ENCODE data around the gene TSPAN31. TPM values are rescaled to one million over a fixed set of nuclear protein-coding genes. Genes with fewer than 3 reads are reported as not detected.
"Not testable (repeated sequence)": the region's sequence is repeated elsewhere in the genome, so short reads cannot be mapped to it uniquely, and the experiment has no call there.

Gene TSPAN31
- polyA plus RNA-seq, 4 donors: 92.0 to 109 (median 100) TPM

DNA sequence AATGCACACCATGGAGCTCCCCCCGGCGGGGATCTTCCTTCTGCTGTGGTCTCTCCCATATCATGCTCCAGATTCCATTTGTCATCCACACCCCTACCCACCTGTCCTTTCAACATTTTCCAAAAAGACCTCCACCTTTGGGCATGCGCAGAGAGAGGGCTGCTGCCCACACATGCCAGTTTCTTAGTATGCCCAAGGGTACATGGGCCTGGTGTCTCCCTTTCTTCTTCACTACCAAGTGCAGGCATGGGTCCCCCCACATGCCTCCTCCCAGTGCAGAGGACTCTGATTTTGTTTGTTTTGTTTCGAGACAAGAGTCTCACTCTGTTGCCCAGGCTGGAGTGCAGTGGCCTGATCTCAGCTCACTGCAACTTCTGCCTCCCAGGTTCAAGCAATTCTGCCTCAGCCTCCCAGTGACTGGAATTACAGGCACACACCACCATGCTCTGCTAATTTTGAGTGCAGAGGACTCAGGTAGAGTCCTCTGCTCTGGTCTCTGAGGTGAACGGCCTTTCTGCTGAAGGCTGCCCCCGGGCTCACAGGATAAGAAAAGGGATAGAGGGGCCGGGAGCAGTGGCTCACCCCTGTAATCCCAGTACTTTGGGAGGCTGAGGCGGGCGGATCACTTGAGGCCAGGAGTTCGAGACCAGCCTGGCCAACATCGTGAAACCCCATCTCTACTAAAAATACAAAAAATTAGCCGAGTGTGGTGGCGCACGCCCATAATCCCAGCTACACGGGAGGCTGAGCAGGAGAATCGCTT is 22.8 kb upstream of the TSPAN31 start:
- DNase-seq (ENCODE audit: low read depth in 4 of 4, low spot score in 3 of 4): not testable (repeated sequence)

DNA sequence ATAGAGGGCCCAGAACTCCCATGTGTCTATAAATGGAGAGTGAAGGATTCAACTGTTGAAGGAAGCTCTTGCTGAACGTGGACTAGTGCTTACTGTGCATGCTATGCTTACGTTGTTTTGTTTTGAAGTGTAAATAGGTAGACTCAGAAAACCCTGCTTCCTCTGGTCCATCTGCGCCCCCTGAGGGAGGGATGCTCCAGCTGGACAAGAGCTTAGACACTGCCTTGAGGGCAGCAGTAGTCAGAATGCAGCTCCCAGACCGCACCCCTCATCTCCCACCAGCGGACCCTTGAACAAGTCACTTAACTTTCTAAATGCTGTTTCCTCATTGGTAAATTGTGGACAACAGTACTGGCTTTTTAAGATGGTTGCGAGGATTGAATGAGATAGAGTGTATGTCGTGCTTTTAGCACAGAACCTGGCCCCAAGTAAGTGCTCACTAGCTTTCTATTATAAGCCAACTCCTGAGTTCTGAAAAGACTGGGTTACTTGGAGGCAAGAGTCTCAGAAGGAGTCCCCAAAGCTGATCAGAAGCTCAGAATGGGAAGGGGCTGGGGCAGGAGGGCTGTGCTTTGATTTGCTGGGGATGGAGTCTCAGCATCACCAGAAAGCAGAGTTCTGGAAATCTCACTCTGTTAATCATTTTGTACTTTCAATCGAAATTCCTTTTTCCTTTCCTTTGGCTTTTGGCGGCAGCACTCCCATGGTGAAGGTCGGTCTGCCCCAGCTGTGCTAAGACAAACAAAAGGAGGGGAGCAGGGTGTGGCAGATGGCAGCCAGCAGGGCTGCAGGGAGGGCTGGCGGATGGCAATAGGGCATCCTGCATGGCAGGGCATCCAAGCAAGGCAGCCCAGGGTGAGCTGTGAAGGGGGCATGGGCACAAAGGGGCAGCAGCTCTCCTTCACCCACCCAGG is 21.9 kb upstream of the TSPAN31 start:
- DNase-seq (ENCODE audit: low read depth in 4 of 4, low spot score in 3 of 4): no peak

DNA sequence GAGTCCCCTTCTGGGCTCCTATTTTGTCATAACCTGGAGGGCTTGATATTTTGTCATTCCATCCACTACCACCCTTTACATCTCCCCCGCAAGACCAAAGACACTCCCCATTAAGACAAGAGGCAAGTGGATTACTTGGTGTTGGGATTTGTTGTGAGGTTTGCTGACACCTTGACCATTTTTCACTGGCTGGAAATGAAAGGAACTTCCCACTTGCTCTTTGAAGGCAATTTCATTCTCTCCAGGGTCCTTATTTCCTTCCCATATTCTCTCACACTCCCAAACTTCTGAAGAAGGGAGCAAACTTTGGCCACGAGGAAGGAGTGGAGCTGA is 21.2 kb upstream of the TSPAN31 start:
- DNase-seq (ENCODE audit: low read depth in 4 of 4, low spot score in 3 of 4): no peak

DNA sequence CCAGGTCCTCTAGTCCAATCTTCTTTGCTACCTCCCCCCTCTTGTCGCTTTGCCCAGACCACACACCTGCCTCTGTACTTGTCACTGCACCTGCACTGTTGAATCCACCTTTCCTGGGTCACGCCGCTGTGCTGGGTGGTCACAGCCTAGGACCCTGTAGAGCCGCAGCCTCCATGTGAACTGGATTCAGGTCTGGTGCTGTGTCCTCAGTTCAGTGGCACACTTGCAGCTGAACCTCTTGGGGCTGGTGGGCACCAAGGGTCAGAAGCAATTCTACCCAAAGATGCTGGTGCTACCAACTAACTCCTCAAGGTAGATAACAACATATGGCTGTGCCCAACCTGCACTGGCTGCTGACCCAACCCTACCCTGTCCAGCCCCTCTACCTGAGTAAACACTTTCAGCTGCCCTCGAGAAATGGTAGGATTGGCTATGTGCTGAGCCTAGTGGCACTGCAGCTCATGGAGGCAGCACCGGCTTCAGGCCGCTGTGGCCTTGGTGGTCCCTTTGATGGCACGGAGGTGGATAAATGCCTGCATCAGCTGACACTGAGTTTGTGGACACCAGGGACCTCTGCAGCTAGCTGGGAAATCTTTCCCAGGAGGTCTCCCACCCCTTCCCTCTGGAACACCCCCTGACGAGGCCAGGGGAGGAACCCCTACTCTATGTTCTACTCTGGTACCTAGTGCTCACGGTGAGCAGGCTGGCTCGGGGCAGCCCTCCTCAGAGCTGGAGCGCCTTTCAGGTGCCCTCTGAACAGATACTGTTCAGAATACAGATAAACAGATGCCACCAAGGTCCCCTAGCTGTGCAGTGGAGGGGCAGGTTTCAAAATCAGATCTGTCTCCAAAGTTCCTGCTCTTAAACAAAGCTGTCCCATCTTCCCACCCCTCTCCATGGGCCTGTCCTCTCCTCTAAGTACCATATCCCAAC is 20.6 kb upstream of the TSPAN31 start:
- no peak for DNase-seq (ENCODE audit: low read depth in 4 of 4, low spot score in 3 of 4)

DNA sequence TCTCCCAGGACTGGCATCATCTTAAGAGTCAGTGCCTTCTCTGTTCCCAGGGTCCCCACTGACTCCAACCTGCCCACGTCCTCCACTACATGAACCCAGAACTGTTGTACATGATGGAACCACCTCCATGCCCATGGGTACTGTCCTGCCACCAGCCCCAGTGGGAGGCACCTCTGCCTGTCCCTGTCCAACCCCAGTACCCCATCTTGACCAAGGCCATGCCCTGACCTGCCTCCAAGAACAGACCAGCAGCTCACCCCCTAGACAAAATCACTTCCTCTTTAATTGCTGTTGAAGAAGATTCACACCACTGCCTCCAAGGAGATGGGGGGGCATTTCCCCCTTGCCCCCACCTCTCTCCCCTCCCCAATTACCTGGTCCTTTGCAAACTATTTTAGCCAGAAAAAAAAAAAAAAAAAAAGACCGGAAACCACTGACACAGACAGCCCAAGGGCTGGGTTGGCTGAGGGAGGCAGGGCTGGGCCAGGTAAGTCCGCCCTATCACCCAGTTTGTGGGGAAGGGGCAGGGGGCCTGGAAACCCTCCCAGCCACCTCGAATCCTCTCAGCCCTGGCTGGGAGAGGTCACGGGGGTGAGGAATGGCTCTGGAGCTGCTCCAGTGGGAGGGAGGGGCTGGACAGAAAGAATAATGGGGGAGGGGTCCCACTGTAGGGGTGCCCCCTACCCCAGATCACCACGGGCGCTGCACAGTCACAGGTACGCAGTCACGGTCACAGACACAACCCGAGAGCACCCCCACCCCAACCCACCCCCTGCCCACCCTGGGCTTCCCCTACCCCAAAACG is 19.7 kb upstream of the TSPAN31 start:
- no peak for DNase-seq (ENCODE audit: low read depth in 4 of 4, low spot score in 3 of 4)

DNA sequence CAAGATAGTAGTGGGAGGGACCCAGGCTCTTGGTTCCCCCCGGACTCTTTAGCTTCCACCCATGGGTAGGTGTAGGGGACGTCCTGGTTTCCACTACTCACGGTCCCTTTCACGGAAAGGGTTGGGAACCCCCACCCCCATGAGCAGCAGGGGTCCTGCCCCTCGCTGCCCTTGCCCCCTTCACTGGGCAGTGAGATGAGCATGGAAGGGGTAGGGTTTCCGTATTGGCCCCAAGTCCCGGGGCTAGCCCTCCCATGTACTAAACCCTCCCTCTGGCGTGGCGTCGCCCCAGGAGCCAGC is 19.0 kb upstream of the TSPAN31 start:
- no peak for DNase-seq (ENCODE audit: low read depth in 4 of 4, low spot score in 3 of 4)

DNA sequence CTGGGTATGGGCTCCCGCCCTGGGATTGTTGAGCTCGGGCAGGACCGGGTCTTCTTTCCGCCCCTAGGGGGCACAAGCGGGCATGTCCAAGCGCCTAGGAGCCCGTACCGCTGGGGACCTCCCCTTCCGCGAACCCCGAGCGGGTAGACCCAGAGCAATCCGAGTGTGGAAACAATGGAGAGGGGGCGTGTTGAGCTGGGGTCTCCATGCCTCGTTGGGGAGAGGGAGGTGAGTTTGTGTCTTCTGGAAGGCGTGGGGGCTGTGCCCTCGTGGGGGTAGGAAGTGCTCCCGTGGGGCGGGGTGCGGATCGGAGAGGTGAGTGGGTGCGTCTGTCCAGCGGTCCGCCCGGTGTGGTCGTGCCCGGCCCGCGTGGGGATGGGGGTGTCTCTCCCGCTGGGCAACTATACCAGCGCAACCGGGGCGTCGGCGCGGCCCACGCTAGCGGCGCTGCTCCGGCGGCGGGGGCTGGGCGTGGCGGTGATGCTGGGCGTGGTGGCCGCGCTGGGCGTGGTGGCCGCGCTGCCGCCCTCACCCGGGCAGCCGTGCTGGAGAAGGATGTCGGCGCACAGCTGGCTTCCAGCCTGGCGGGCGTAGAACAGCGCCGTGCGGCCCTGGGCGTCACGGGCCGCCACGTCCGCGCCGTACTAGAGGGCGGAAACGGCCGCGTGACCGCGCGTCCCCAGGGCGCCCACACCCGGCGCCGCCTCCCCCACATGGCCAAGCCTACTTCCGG is 18.5 kb upstream of the TSPAN31 start:
- no peak for DNase-seq (ENCODE audit: low read depth in 4 of 4, low spot score in 3 of 4)

DNA sequence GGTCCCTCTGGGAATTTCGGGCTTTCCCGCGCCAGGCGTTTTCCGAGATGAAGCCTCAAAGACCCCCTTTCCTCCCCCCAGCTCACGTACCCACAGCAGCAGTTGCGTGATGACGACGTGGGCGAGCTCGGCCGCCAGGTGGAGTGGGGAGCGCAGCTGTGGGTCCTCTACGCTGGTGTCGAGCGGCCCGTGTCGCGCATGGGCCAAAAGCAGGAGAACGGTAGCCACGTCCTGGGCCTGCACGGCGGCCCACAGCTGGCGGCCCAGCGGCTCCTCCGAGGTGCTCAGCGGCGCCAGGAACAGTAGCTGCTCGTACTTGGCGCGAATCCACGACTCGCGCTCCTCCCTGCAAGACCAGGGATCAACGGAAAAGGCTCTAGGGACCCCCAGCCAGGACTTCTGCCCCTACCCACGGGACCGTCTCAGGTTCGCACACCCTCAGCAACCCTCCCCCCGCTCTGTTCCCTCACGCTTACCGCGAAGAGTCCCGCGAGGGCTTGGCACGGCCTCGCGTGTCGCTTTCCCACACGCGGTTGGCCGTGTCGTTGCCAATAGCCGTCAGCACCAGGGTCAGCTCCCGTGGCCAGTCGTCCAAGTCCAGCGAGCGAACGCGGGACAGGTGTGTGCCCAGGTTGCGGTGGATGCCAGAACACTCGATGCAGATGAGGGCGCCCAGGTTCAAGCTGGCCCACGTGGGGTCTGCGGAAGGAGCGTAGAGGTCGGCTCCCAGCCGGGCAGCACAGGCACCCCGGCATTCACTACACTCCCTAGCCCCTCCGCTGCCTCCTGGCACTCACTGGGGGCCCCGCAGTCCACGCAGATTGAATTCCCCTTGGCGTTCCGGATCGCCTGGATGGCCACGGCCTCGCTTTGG is 17.7 kb upstream of the TSPAN31 start:
- DNase-seq (ENCODE audit: low read depth in 4 of 4, low spot score in 3 of 4): no peak

DNA sequence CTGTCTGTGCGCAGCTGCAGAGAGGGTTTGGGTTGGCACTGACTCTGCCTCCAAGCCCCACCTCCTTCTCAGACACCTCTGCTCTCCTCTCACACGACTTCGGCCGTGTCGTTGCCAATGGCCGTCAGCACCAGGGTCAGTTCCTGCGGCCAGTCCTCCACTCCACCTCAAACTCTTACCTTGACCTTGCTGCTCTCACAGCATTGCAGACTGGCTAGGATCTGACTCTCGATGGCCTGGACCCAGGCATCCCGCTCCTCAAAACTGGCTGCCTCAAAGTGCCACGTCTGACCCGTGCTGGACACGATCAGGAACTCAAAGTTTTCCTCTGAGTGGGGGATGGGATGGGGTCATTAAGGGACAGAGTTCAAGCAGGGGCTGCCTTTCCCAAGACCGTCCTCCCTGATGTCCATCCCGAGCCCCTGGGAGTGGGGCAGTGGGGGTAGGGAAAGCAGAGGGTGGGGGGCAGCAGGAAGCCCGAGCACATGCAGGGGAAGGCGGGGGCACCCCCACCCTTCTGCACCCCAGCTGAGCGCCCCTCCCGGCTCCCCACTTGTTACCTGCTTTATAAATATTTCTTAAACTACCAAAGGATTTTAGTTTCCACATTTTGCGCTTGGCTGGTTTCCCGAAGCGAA is 17.0 kb upstream of the TSPAN31 start:
- no peak for DNase-seq (ENCODE audit: low read depth in 4 of 4, low spot score in 3 of 4)

DNA sequence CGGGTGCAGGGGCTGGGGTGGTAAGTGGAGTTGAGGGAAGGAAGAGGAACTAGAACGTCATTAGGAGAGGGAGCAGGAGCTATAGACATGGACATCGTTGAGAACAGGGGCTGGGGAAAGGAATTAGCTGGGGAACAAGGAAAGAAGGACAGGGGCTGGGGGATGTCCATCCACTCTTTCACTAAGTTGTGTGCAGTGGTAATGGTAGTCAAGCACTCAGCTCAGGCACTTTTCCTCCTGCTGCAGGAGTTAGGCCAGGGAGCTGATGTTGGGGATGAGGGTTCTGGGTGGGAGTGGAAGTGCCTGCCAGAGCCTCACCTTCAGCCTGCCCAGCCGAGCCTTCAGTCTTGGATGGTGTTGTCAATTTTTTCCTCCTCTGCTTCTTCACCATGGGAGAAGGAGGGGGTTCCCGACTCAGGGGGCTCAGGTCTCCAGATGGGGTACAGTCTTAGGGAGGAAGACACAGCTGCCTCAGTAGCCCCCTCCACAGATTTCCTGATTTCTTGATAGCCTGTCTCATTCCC is 15.5 kb upstream of the TSPAN31 start:
- DNase-seq (ENCODE audit: low read depth in 4 of 4, low spot score in 3 of 4): no peak

DNA sequence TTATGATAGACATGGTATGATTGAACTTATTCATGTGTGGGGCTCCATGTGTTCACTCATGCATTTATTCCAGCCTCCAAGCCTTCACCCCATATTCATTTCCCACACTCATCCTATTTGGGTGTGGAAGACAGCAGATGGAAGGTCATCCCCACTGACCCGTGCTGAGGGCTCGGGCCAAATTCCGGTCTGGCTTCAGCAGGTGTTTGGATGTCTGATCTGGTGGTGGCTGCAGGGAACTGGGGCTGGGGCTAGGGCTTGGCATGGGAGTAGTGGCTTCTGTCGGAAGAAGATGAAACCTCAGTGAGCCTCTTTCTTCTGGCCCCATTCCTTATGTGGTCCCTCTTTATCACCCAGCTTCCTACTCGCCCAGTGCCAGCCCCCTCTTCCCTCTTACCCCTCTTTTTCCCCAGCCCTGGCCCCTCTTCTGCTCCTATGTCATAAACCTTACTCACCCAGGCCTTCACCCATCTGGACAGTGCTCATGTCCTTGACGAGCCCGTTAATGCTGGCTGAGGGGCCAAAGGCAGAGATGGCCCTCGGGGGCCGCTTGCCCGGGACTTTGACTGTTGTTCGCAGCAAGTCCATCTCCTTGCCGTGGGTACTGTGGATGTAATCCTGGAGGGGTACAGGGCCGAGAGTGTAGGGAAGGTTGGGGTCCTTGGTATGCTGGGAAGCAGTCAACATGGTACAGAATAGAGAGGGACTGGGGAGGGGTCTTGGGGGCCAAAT is 14.3 kb upstream of the TSPAN31 start:
- DNase-seq (ENCODE audit: low read depth in 4 of 4, low spot score in 3 of 4): no peak

DNA sequence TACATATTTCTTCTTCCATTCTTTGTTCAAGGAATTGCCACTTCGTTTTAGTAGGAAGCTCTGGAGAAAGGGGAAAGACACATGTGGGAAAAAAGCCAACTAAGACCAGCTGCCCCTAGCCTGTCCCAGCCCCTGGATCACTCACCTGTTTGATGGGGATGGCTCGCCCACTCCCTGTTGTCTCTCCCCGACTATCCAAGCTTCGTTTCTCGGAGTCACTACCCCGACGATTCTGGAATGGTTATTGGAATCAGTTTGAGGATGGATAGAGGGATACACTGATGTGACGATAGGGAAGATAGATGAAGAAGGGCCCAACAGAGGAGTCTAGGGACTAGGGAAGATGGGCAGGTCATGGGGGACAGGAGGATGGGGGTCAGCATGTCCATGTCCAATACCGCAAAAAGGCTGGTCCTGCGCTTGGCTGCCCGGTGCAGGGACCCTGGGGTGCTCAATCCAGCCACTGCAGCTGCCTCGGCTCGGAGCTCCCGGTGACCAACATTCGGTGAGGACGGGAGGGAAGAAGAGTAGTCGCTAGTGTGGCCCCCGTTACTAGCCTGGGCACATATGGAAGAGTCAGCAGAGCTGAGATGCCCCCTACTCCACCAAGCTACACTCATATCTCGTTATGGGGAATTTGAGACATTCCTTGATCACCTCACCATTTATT is 13.3 kb upstream of the TSPAN31 start:
- no peak for DNase-seq (ENCODE audit: low read depth in 4 of 4, low spot score in 3 of 4)

DNA sequence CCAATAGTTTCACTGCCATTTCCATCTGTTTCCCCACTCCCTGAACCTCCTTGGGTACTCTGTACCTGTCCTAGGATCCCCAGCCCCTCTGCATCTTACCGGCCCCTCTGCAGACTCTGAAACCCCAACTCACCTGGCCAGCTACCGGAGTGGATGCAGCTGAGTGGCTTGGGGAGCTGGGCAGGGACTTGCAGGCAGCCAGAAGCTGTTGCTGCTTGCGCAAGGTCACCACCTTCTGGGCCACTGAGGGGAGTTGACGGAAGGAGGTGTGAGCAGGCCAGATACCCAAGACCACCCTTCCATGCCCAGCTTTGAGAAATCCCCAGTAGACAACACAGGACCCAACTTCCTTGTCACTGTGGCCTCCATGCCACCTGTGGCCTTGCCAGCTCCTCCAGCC is 12.6 kb upstream of the TSPAN31 start:
- no peak for DNase-seq (ENCODE audit: low read depth in 4 of 4, low spot score in 3 of 4)

DNA sequence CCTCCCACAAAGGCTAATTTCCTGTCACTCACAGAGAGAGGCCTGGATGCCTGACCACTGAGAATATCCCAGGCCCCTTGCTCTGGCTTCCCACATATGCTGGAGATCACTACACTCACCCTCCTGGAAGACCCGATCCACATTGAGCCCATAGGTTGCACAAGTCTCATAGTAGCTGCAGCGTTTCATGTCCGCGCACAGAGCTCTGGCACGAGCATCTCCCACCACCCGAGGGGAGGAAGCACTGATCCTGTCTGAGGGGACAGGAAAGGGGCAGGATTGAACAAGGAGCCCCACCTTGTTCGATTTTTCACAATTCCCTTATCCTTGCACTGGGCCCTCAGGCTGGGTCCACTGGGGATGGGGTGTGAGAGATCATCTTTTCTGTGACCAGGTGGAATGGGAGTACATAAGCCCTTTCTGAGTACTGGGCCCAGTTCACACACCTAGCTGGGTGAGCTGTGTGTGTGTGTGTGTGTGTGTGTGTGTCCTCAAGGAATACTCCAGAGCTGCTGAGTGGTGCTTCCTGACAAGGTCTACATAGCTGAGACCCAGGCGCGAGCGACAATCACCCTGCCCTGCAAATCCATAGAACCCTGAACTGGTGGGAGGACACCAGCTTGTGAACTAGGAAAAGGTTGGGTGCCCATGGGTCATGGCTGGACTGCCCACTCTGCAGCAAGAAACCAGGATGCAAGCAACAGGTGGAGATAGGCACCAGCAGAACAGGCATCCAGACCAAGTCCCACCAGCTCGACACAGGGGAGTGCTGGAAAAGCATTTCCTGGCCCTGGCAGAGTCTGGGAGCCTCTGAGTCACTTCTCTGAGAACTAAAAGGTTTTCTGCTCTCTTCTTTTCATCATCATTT is 11.9 kb upstream of the TSPAN31 start:
- no peak for DNase-seq (ENCODE audit: low read depth in 4 of 4, low spot score in 3 of 4)

DNA sequence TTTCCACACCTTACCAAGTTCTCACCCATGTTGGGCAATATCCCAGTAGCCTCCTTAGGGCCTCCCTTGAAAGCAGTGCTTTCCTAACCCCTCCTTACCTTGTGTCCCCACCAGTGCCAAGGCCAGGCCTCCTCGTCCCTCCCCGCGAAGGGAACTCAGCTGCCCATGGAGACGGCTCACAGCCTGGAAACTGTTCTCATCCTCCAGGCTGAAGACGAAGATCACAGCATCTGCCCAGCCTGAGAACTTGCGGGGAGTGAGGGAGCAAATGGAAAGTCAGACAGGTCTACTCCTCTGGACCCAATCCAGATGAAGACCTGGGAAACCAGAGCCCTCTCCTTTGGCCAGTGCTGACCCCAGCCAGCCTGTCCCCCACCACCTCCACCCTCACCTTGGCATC is 10.9 kb upstream of the TSPAN31 start:
- DNase-seq (ENCODE audit: low read depth in 4 of 4, low spot score in 3 of 4): no peak

DNA sequence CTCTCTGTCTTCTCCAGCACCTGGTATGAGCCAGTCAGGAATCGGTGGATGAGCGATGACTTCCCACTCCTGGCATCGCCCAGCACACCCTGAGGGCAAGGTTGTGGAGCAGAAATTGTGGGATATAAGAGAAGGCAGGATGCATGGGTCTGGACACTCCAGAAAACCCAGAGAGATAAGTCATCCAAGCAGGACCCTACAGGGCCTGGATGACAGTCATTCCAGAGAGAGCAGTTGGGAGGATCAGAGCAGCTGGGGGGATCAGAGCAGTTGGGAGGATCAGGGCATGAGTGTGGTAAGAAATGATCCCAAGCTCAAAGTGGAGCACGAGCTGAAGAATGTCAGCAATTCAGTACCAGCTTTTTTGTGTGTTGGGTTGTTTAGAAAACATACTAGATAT is 10.2 kb upstream of the TSPAN31 start:
- no peak for DNase-seq (ENCODE audit: low read depth in 4 of 4, low spot score in 3 of 4)

Measured in right renal pelvis (tissue), 4 donors.